SU-DHL-6 (cell line): ENCODE measurements around the gene UTY.

Experiments used
- CTCF ChIP-seq: fragments of 200-600 bp; sonication (generic); IDR thresholded peaks from one replicate; pipeline ENCODE4 v1.5.1; 2017; ENCODE audit warnings: antibody characterized with exemption, mild to moderate bottlenecking, low read length, moderate library complexity; ENCODE audit not compliant: insufficient read depth, poor library complexity, severe bottlenecking
- EZH2phosphoT487 ChIP-seq: fragments of 200-600 bp; sonication (generic), shearing (Covaris generic); conservative IDR thresholded peaks from 2 replicates; pipeline ENCODE4 v1.6.1; 2018; ENCODE audit warnings: mild to moderate bottlenecking, antibody characterized with exemption, low read length, moderate library complexity, mixed read lengths

- TF ChIP-seq CTCF (no peak), EZH2phosphoT487 (no peak)
Measured at GRCh38 chrY:13307959-13308358, 171.9 kb downstream of the UTY start.
